GM12874 (cell line): ENCODE results near the gene LARP4B.

Experiments used
- TF ChIP-seq, protein P1 (sequence below): IDR thresholded peaks from 2 replicates; pipeline ENCODE4 v1.5.1; 2011; ENCODE audit warnings: low read depth, mild to moderate bottlenecking, control low read depth, low read length, moderate library complexity; ENCODE audit not compliant: insufficient read depth

Gene LARP4B

DNA sequence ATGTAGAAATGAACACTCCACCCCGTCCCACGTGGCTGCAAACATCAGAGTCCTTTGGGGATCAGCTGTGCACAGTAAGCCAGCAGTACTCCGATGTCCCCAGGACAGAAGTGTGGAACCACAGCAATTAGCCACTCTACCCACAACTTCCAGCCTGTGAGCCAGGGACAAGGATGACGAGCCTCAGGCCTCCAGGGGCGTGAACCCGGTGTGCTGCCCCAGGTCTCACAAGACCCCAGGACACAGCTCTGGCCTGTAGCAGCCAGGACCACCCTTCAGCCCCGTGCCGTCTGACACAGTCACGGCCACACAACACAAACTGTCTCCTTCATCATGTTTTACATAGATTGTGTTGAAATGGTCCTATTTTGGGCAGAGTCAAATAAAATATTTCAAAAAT, 129.0 kb downstream of the LARP4B start:
- TF ChIP-seq, protein P1, sequence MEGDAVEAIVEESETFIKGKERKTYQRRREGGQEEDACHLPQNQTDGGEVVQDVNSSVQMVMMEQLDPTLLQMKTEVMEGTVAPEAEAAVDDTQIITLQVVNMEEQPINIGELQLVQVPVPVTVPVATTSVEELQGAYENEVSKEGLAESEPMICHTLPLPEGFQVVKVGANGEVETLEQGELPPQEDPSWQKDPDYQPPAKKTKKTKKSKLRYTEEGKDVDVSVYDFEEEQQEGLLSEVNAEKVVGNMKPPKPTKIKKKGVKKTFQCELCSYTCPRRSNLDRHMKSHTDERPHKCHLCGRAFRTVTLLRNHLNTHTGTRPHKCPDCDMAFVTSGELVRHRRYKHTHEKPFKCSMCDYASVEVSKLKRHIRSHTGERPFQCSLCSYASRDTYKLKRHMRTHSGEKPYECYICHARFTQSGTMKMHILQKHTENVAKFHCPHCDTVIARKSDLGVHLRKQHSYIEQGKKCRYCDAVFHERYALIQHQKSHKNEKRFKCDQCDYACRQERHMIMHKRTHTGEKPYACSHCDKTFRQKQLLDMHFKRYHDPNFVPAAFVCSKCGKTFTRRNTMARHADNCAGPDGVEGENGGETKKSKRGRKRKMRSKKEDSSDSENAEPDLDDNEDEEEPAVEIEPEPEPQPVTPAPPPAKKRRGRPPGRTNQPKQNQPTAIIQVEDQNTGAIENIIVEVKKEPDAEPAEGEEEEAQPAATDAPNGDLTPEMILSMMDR = no peak

GRCh38 chr10:797179-797578, 134.3 kb downstream of the LARP4B start:
- TF ChIP-seq, protein P1 = no peak

- TF ChIP-seq, protein P1 = no peak
Measured at GRCh38 chr10:796233-796632, 135.3 kb downstream of the LARP4B start.

GRCh38 chr10:794382-794956, 137.0 kb downstream of the LARP4B start:
- TF ChIP-seq, protein P1 = no peak

DNA sequence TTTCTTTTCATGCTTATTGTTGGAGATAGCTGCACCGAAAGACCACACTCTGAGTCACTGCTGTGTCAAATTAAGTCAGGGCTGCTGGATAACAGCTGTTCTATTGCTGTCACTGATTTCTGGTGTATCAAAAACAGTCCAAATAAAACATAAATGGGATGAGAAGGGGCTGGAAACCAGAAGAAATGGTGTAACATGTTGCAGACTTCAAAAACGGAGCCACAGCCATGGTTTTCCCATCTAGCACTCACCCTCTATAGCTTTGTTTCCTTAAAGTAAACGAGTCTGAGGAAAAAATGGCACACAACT, 138.8 kb downstream of the LARP4B start:
- TF ChIP-seq, protein P1 = no peak

DNA sequence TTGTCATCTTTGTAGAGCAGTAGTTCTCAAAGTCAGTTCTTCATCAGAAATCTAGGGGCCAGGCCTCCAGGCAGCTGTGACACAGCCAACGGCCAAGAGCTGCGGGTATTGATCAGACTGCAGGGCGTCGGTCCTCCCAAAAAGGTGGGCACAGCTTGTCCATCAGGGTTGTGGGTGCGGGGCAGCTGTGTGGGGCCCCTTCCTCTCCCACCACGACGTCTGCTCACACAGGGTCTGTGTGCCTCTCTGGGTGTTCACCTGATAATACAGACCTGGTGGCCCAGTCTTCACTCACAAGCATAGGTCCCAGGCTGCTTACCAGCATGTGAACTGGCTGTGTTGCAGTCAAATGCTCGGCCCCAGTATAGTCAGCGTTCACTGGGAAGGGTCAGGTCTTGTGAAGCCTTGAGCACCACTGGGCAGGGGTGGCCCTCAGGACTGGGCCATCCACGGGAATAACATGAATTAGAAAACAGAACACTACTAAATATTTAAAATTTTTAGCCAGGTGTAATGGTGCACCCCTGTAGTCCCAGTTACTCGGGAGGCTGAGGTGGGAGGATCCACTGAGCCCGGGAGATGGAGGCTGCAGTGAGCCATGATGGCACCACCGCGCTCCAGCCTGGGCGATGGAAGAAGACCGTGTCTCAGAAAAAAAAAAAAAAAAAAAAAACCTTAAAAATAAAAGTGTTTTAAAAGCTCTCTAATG, 139.3 kb downstream of the LARP4B start:
- TF ChIP-seq, protein P1 = no peak

DNA sequence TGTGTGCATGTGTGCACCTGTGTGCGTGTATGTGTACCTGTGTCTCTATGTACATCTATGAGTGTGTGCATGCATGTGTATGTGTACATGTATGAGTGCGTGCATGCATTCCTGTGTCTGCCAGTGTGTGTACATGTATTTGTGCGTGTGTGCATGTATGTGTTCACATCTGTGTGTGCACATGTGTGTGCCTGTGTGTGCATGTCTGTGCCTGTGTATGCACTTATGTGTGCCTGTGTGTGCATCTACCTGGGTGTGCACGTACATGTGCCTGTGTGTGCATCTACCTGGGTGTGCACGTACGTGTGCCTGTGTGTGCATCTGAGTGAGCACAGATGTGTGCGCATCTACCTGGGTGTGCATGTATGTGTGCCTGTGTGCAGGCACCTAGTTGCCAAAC, 139.9 kb downstream of the LARP4B start:
- TF ChIP-seq, protein P1 = no peak
